IMR-90 (cell line): Measurements from ENCODE around the gene ZMAT2. TPM values are rescaled to one million over a fixed set of nuclear protein-coding genes. Genes with fewer than 3 reads are reported as not detected.

Experiments
- ATAC-seq: fragments of 200-7000 bp; cut with Tn5 transposase; 2 replicates; pipeline ENCODE4 v1.9.1; 2020; ENCODE audit warnings: low read depth, mild to moderate bottlenecking, moderate library complexity
- BruUV-seq: library from RNA; stranded (reverse); fragments of 400-500 nt; replicated peaks from 2 replicates; lab custom pipeline; 2021; lab: Mats Ljungman, UMichigan
- CTCF ChIA-PET: fragments of 300-600 bp; formaldehyde crosslinking; extraction: SDS; loops from one replicate; lab custom pipeline; 2021; ENCODE audit warnings: antibody characterized with exemption; lab: Yijun Ruan, JAX
- POLR2A ChIA-PET: fragments of 300-600 bp; sonication (Branson Sonifier 250); formaldehyde crosslinking; loops from one replicate; lab custom pipeline; 2022; ENCODE audit warnings: antibody characterized with exemption; ENCODE audit not compliant: unreplicated experiment; lab: Charles Lee
- DNase-seq: peaks from one replicate; pipeline ENCODE4 v3.0.0; 2013
- H2AFZ ChIP-seq: replicated peaks from 2 replicates; pipeline ENCODE3; 2013; ENCODE audit warnings: low read length, mild to moderate bottlenecking; ENCODE audit not compliant: poor library complexity
- H2AK5ac ChIP-seq: 2 replicates; pipeline ENCODE4 v1.6.1; 2013; ENCODE audit warnings: low read depth, low read length, inconsistent platforms
- H2AK9ac ChIP-seq: replicated peaks from 2 replicates; pipeline ENCODE3; 2013; ENCODE audit warnings: mild to moderate bottlenecking, low read depth, low read length, moderate library complexity; ENCODE audit not compliant: poor library complexity
- H2BK120ac ChIP-seq: 2 replicates; pipeline ENCODE4 v1.6.1; 2013; ENCODE audit warnings: low read depth, low read length, inconsistent platforms
- H2BK15ac ChIP-seq: 3 replicates; pipeline ENCODE4 v1.6.1; 2013; ENCODE audit warnings: low read depth, low read length, inconsistent platforms
- H2BK20ac ChIP-seq: 2 replicates; pipeline ENCODE4 v1.6.1; 2013; ENCODE audit warnings: low read depth, mild to moderate bottlenecking, inconsistent platforms, low read length, moderate library complexity
- H2BK5ac ChIP-seq: 2 replicates; pipeline ENCODE4 v1.6.1; 2013; ENCODE audit warnings: mild to moderate bottlenecking, low read depth, low read length, inconsistent platforms; ENCODE audit not compliant: poor library complexity, severe bottlenecking
- H3K14ac ChIP-seq: replicated peaks from 2 replicates; pipeline ENCODE4 v1.6.1; 2013; ENCODE audit warnings: low read depth, low read length, inconsistent platforms
- H3K18ac ChIP-seq: 2 replicates; pipeline ENCODE4 v1.6.1; 2013; ENCODE audit warnings: low read depth, low read length, control low read depth
- H3K23ac ChIP-seq: 2 replicates; pipeline ENCODE4 v1.6.1; 2013; ENCODE audit warnings: low read depth, low read length, inconsistent platforms
- H3K27ac ChIP-seq: 2 replicates; pipeline ENCODE4 v1.5.1; 2013; ENCODE audit warnings: mild to moderate bottlenecking, control low read depth, low read length; ENCODE audit not compliant: insufficient read depth
- H3K27me3 ChIP-seq: 2 replicates; pipeline ENCODE4 v1.6.1; 2013; ENCODE audit warnings: low read length; ENCODE audit not compliant: control insufficient read depth, insufficient read depth
- H3K36me3 ChIP-seq: 2 replicates; pipeline ENCODE4 v1.6.1; 2013; ENCODE audit warnings: low read length, mixed read lengths; ENCODE audit not compliant: control insufficient read depth, insufficient read depth
- H3K4ac ChIP-seq: 2 replicates; pipeline ENCODE4 v1.6.1; 2013; ENCODE audit warnings: low read depth, low read length, inconsistent platforms
- H3K4me1 ChIP-seq: 2 replicates; pipeline ENCODE4 v1.6.1; 2013; ENCODE audit warnings: low read length, mixed read lengths; ENCODE audit not compliant: control insufficient read depth, insufficient read depth
- H3K4me2 ChIP-seq: 2 replicates; pipeline ENCODE4 v1.6.1; 2013; ENCODE audit warnings: low read depth, mild to moderate bottlenecking, control low read depth, low read length, moderate library complexity
- H3K4me3 ChIP-seq: 2 replicates; pipeline ENCODE4 v1.5.1; 2013; ENCODE audit warnings: low read depth, mild to moderate bottlenecking, control low read depth, low read length, moderate library complexity; ENCODE audit not compliant: insufficient read depth
- H3K56ac ChIP-seq: 2 replicates; pipeline ENCODE4 v1.6.1; 2013; ENCODE audit warnings: low read length, inconsistent platforms; ENCODE audit not compliant: insufficient read depth; ENCODE audit errors: extremely low read depth
- H3K79me1 ChIP-seq, 2 experiments: 2 replicates each; pipeline ENCODE4 v1.6.1; 2013; ENCODE audit warnings: low read length in 2 of 2, inconsistent platforms in 1 of 2, low read depth in 1 of 2
- H3K9ac ChIP-seq: 2 replicates; pipeline ENCODE4 v1.6.1; 2013; ENCODE audit warnings: low read depth, low read length, control low read depth
- H3K9me1 ChIP-seq: 2 replicates; pipeline ENCODE4 v1.6.1; 2013; ENCODE audit warnings: low read length, inconsistent platforms; ENCODE audit not compliant: insufficient read depth
- H3K9me3 ChIP-seq: 2 replicates; pipeline ENCODE4 v1.6.1; 2013; ENCODE audit warnings: low read length; ENCODE audit not compliant: control insufficient read depth, insufficient read depth
- H4K20me1 ChIP-seq: 2 replicates; pipeline ENCODE4 v1.6.1; 2013; ENCODE audit warnings: low read length, inconsistent platforms; ENCODE audit not compliant: insufficient read depth
- H4K5ac ChIP-seq: 2 replicates; pipeline ENCODE4 v1.6.1; 2013; ENCODE audit warnings: mild to moderate bottlenecking, low read depth, low read length, control low read depth
- H4K8ac ChIP-seq, 2 experiments: 2 replicates each; pipeline ENCODE4 v1.6.1; 2013; ENCODE audit warnings: low read depth in 2 of 2, low read length in 2 of 2, control low read depth in 1 of 2, inconsistent platforms in 1 of 2
- H4K91ac ChIP-seq: 2 replicates; pipeline ENCODE4 v1.6.1; 2013; ENCODE audit warnings: low read depth, low read length, inconsistent platforms; ENCODE audit not compliant: insufficient read depth
- BHLHE40 ChIP-seq: fragments of 150-350 bp; IDR thresholded peaks from 2 replicates; pipeline ENCODE4 v1.6.1; 2016; ENCODE audit warnings: mild to moderate bottlenecking, low read depth, low read length
- CEBPB ChIP-seq: IDR thresholded peaks from 2 replicates; pipeline ENCODE4 v1.6.1; 2012; ENCODE audit warnings: low read depth, low read length, improper control_type of control experiment
- CHD1 ChIP-seq: IDR thresholded peaks from 2 replicates; pipeline ENCODE4 v1.6.1; 2012; ENCODE audit warnings: low read depth, low read length, improper control_type of control experiment
- ELK1 ChIP-seq: fragments of 150-350 bp; IDR thresholded peaks from 2 replicates; pipeline ENCODE4 v1.6.1; 2016; ENCODE audit warnings: low read depth, mild to moderate bottlenecking, low read length, moderate library complexity, borderline replicate concordance
- FOS ChIP-seq: fragments of 150-350 bp; IDR thresholded peaks from 2 replicates; pipeline ENCODE4 v1.6.1; 2016; ENCODE audit warnings: low read depth, low read length
- MAFK ChIP-seq: IDR thresholded peaks from 2 replicates; pipeline ENCODE4 v1.6.1; 2012; ENCODE audit warnings: low read depth, low read length, improper control_type of control experiment
- MAZ ChIP-seq: IDR thresholded peaks from 2 replicates; pipeline ENCODE4 v1.6.1; 2012; ENCODE audit warnings: low read depth, mild to moderate bottlenecking, low read length, improper control_type of control experiment, moderate library complexity, borderline replicate concordance
- MXI1 ChIP-seq: IDR thresholded peaks from 2 replicates; pipeline ENCODE4 v1.6.1; 2012; ENCODE audit warnings: low read depth, mild to moderate bottlenecking, low read length, moderate library complexity, borderline replicate concordance
- NFE2L2 ChIP-seq: fragments of 150-350 bp; IDR thresholded peaks from 2 replicates; pipeline ENCODE4 v1.6.1; 2016; ENCODE audit warnings: low read depth, mild to moderate bottlenecking, low read length
- POLR2A ChIP-seq: IDR thresholded peaks from 2 replicates; pipeline ENCODE4 v1.6.1; 2012; ENCODE audit warnings: mild to moderate bottlenecking, low read depth, low read length
- RAD21 ChIP-seq: IDR thresholded peaks from 2 replicates; pipeline ENCODE4 v1.6.1; 2012; ENCODE audit warnings: low read length, improper control_type of control experiment
- RCOR1 ChIP-seq: IDR thresholded peaks from 2 replicates; pipeline ENCODE4 v1.6.1; 2012; ENCODE audit warnings: mild to moderate bottlenecking, low read length, improper control_type of control experiment; ENCODE audit not compliant: insufficient replicate concordance
- RFX5 ChIP-seq: IDR thresholded peaks from 2 replicates; pipeline ENCODE4 v1.8.0; 2012; ENCODE audit warnings: low read depth, mild to moderate bottlenecking, low read length, moderate library complexity
- SMC3 ChIP-seq: fragments of 150-350 bp; IDR thresholded peaks from 2 replicates; pipeline ENCODE4 v1.6.1; 2016; ENCODE audit warnings: low read depth, mild to moderate bottlenecking, antibody characterized with exemption, low read length, moderate library complexity
- WGBS, 2 experiments: methylation state at CpG; one replicate each; pipeline versions ENCODE4 v1.1.5 to v1.1.7; 2013; ENCODE audit warnings: missing lambda C conversion rate in 2 of 2; ENCODE audit not compliant: insufficient read length in 1 of 2; ENCODE audit errors: extremely low coverage in 2 of 2; 5-methylcytosine and 5-hydroxymethylcytosine counted together
- dilution Hi-C: fragments of 300-500 bp; cut with HindIII; formaldehyde crosslinking; loops from one replicate; pipeline ENCODE4 v1.14.3; 2018; ENCODE audit warnings: low sequenced_read_pairs; ENCODE audit not compliant: unreplicated experiment
- in situ Hi-C: fragments of 300-500 bp; cut with MboI; formaldehyde crosslinking; loops from 3 replicates; pipeline ENCODE4 v1.14.3; 2019; ENCODE audit warnings: low sequenced_read_pairs, inconsistent platforms, mixed read lengths
- intact Hi-C: fragments of 100-400 bp; cut with micrococcal nuclease; formaldehyde crosslinking; loops from 2 replicates; pipeline ENCODE4 v1.10.0; 2022
- polyA plus RNA-seq, 3 experiments: library from polyadenylated mRNA; depleted of rRNA; stranded (reverse); fragments of >200 nt; gene quantifications; 2 replicates each; pipeline ENCODE4 v1.2.3, GENCODE V29; 2012; ENCODE audit warnings: low replicate concordance in 1 of 3
- total RNA-seq: library from RNA; depleted of rRNA; stranded (reverse); fragments of >200 nt; gene quantifications from 2 replicates; pipeline ENCODE4 v1.2.3, GENCODE V29; 2012
- TF ChIP-seq, protein P1 (sequence below): fragments of 150-350 bp; IDR thresholded peaks from 2 replicates; pipeline ENCODE4 v1.6.1; 2017; ENCODE audit warnings: mild to moderate bottlenecking, antibody characterized with exemption, low read length, low read depth
- TF ChIP-seq, protein P2 (sequence below): conservative IDR thresholded peaks from 2 replicates; pipeline ENCODE4 v1.5.1; 2012; ENCODE audit warnings: mild to moderate bottlenecking, low read depth, low read length, improper control_type of control experiment

Gene ZMAT2
- total and polyA plus RNA-seq, 2 of the 4 experiments (the other 2 are of a cell fraction), result 16.3 to 41.2 TPM

GRCh38 chr5:140664030-140664358 lies 36.3 kb upstream of the ZMAT2 start:
- intact Hi-C loops (loop anchor here (1.0 kb wide), 1 partner anchor 27 kb away; the partner anchor contains the start of genes HARS1 and HARS2), in situ Hi-C loops (no loop called here), dilution Hi-C loops (no loop called here)
- 11% methylated on average over 13 of the region's 18 CpGs; no CpG with 5 or more reads in 1 of the 2 experiments for WGBS, 2 experiments
- BruUV-seq, result no TSS peak
- no peaks in the 10 kb centered on the region for H3K9me3 ChIP-seq
- H4K5ac ChIP-seq, result peak overlapping the region; percentile 99; the same call in 1 of the 2 replicates
- CTCF ChIA-PET, result no interaction called here
- H3K27me3 ChIP-seq, result no peaks in the 10 kb centered on the region
- no peak overlapping the region for H2AK5ac ChIP-seq
- peak overlapping the region; percentile 96 for H3K18ac ChIP-seq
- H2BK15ac ChIP-seq, result no peak overlapping the region
- TF ChIP-seq SMC3, result no peak
- TF ChIP-seq RAD21, result no peak
- TF ChIP-seq BHLHE40, result no peak
- TF ChIP-seq NFE2L2, result no peak
- TF ChIP-seq ELK1, result no peak
- no peak for TF ChIP-seq RFX5
- TF ChIP-seq, protein P1, sequence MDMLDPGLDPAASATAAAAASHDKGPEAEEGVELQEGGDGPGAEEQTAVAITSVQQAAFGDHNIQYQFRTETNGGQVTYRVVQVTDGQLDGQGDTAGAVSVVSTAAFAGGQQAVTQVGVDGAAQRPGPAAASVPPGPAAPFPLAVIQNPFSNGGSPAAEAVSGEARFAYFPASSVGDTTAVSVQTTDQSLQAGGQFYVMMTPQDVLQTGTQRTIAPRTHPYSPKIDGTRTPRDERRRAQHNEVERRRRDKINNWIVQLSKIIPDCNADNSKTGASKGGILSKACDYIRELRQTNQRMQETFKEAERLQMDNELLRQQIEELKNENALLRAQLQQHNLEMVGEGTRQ, result no peak
- TF ChIP-seq MAFK, result no peak
- TF ChIP-seq, protein P2, sequence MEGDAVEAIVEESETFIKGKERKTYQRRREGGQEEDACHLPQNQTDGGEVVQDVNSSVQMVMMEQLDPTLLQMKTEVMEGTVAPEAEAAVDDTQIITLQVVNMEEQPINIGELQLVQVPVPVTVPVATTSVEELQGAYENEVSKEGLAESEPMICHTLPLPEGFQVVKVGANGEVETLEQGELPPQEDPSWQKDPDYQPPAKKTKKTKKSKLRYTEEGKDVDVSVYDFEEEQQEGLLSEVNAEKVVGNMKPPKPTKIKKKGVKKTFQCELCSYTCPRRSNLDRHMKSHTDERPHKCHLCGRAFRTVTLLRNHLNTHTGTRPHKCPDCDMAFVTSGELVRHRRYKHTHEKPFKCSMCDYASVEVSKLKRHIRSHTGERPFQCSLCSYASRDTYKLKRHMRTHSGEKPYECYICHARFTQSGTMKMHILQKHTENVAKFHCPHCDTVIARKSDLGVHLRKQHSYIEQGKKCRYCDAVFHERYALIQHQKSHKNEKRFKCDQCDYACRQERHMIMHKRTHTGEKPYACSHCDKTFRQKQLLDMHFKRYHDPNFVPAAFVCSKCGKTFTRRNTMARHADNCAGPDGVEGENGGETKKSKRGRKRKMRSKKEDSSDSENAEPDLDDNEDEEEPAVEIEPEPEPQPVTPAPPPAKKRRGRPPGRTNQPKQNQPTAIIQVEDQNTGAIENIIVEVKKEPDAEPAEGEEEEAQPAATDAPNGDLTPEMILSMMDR, result no peak
- TF ChIP-seq RCOR1, result no peak
- TF ChIP-seq MAZ, result no peak
- no peak for TF ChIP-seq CEBPB
- no peak for TF ChIP-seq POLR2A
- TF ChIP-seq FOS, result no peak
- no peak for TF ChIP-seq CHD1
- TF ChIP-seq MXI1, result no peak
- peak overlapping the region; percentile 96 for H3K4me2 ChIP-seq
- H2BK120ac ChIP-seq, result no peak overlapping the region
- DNase-seq (no peak), ATAC-seq (peak; percentile 6; the same call in 1 of the 2 replicates)
- peak overlapping the region; percentile 89 for H3K4ac ChIP-seq
- H4K8ac ChIP-seq, result peak overlapping the region; percentile 71 to 96
- H3K9ac ChIP-seq, result peak overlapping the region; percentile 94
- no peak overlapping the region for H2BK20ac ChIP-seq
- peaks cover 11% of the 10 kb centered on the region; the same call in 1 of the 2 replicates for H3K9me1 ChIP-seq
- H3K4me1 ChIP-seq, result peaks cover 3% of the 10 kb centered on the region; the same call in 1 of the 2 replicates
- peaks cover 45% of the 10 kb centered on the region for H3K36me3 ChIP-seq
- H3K56ac ChIP-seq, result peak overlapping the region; percentile 95; the same call in 1 of the 2 replicates
- H3K14ac ChIP-seq, result peak overlapping the region; percentile 94
- peak overlapping the region; percentile 94; the same call in 1 of the 2 replicates for H3K23ac ChIP-seq
- H2AFZ ChIP-seq, result peak overlapping the region; percentile 94
- H2AK9ac ChIP-seq, result peak overlapping the region; percentile 98
- peak overlapping the region; percentile 58 for H4K91ac ChIP-seq
- POLR2A ChIA-PET, result interaction anchor here (1.2 kb wide), 1 partner anchor 107 kb away, joined by 3 read pairs; the partner anchor contains the start of gene SRA1
- H3K27ac ChIP-seq, result peak overlapping the region; percentile 92
- H3K79me1 ChIP-seq, result peaks cover 23 to 43% of the 10 kb centered on the region in 2 experiments
- H4K20me1 ChIP-seq, result peaks cover 14% of the 10 kb centered on the region
- H3K4me3 ChIP-seq, result peak overlapping the region; percentile 86
- H2BK5ac ChIP-seq, result peak overlapping the region; percentile 93
